Measurements from ENCODE around the gene ZNF585A. TPM values are rescaled to one million over a fixed set of nuclear protein-coding genes. Genes with fewer than 3 reads are reported as not detected.

The ZNF585A gene
- total RNA-seq, 1 donor from 2014 or later: 17.0 TPM

DNA sequence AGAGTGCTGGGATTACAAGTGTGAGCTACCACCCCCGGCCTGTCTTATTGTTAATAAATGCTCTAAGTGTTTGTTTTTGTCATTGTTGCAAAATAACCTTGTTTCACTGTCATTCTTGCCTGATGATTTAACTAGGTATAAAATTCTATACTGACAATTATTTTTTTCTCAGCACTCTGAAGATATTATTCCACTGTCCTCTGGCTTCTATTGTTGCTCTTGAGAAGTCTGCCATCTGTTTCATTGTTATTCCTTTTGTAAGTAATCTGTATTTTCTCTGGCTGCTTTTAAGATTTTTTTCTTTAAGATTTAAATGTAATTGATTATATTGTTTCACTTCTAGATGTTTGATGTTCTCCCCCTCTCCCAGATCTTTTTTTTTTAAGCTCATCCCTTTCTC is 76.6 kb downstream of the ZNF585A start:
- intact Hi-C loops (cut with micrococcal nuclease): no loop called here
- Mint-ChIP-seq H3K27me3 (no peaks in the 10 kb centered on the region), H3K4me1 (no peaks in the 10 kb centered on the region), H3K9me3 (peaks cover 43% of the 10 kb centered on the region), H3K27ac (no peak overlapping the region), H3K4me3 (no peak overlapping the region), H3K36me3 (ENCODE audit: low read depth) (peaks cover 98% of the 10 kb centered on the region)
- no peak for DNase-seq
- CTCF ChIA-PET: no interaction called here
- POLR2A ChIA-PET: no interaction called here
- no peak for ATAC-seq (ENCODE audit: low read depth)
- TF ChIP-seq, protein P1, sequence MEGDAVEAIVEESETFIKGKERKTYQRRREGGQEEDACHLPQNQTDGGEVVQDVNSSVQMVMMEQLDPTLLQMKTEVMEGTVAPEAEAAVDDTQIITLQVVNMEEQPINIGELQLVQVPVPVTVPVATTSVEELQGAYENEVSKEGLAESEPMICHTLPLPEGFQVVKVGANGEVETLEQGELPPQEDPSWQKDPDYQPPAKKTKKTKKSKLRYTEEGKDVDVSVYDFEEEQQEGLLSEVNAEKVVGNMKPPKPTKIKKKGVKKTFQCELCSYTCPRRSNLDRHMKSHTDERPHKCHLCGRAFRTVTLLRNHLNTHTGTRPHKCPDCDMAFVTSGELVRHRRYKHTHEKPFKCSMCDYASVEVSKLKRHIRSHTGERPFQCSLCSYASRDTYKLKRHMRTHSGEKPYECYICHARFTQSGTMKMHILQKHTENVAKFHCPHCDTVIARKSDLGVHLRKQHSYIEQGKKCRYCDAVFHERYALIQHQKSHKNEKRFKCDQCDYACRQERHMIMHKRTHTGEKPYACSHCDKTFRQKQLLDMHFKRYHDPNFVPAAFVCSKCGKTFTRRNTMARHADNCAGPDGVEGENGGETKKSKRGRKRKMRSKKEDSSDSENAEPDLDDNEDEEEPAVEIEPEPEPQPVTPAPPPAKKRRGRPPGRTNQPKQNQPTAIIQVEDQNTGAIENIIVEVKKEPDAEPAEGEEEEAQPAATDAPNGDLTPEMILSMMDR (IDR thresholded peaks at IDR 0.05): no peak

Other genes starting within 250 kb of the ZNF585A start
- gene ZNF420, start 94.3 kb downstream of the ZNF585A start, total RNA-seq: 11.6 and 11.9 TPM in 2 replicates
- 17.5 and 18.9 TPM in 2 replicates for gene ZNF585B, start 37.8 kb upstream of the ZNF585A start, total RNA-seq
- 19.9 and 25.5 TPM in 2 replicates for gene ZNF383, start 45.5 kb upstream of the ZNF585A start, total RNA-seq
- 6.3 and 8.1 TPM in 2 replicates for gene ZNF527, start 198.4 kb upstream of the ZNF585A start, total RNA-seq

All from activated B cell treated with CpG ODN at 0.5 μM for 24 hours (primary cell).